Natural killer cell (primary cell): ENCODE data around the gene YBEY. TPM values are rescaled to one million over a fixed set of nuclear protein-coding genes. Genes with fewer than 3 reads are reported as not detected.

Experiments
- ATAC-seq, 3 donors: fragments of 150-1000 bp in 2 of 3; fragments of 200-7000 bp in 1 of 3; cut with Tn5 transposase; 1 replicate in 1 of 3; 2 replicates in 2 of 3; pipeline ENCODE4 v1.10.0; 2021; ENCODE audit warnings: mild to moderate bottlenecking in 2 of 3, moderate library complexity in 2 of 3
- DNase-seq, 2 donors: peaks; one replicate each; pipeline versions ENCODE4 v3.0.0 to v3.0.0-alpha.2; 2013 to 2021; ENCODE audit warnings: mixed read lengths in 1 of 2
- H3K27ac ChIP-seq: one replicate; pipeline ENCODE4 v1.5.1; 2013; ENCODE audit warnings: mild to moderate bottlenecking, low read length
- H3K27me3 ChIP-seq: one replicate; pipeline ENCODE4 v1.6.1; 2013; ENCODE audit warnings: low read length; ENCODE audit not compliant: control insufficient read depth, insufficient read depth
- H3K36me3 ChIP-seq: one replicate; pipeline ENCODE4 v1.6.1; 2013; ENCODE audit warnings: low read length; ENCODE audit not compliant: control insufficient read depth, insufficient read depth
- H3K4me1 ChIP-seq: one replicate; pipeline ENCODE4 v1.6.1; 2013; ENCODE audit warnings: low read length; ENCODE audit not compliant: control insufficient read depth, insufficient read depth
- H3K4me3 ChIP-seq: one replicate; pipeline ENCODE4 v1.5.1; 2013; ENCODE audit warnings: low read length
- H3K9me3 ChIP-seq: one replicate; pipeline ENCODE4 v1.6.1; 2013; ENCODE audit warnings: low read length; ENCODE audit not compliant: control insufficient read depth, insufficient read depth
- H3K27ac Mint-ChIP-seq, 2 donors: one replicate each; pipeline ENCODE4 v1.8.0; 2022; ENCODE audit warnings: mild to moderate bottlenecking in 2 of 2, mixed read lengths in 2 of 2, moderate library complexity in 1 of 2
- H3K27me3 Mint-ChIP-seq, 2 donors: one replicate each; pipeline ENCODE4 v1.8.0; 2022; ENCODE audit warnings: low read depth in 2 of 2, mixed read lengths in 2 of 2
- H3K36me3 Mint-ChIP-seq: one replicate; pipeline ENCODE4 v1.8.0; 2022; ENCODE audit warnings: mixed read lengths
- H3K4me1 Mint-ChIP-seq, 2 donors: one replicate each; pipeline ENCODE4 v1.8.0; 2022; ENCODE audit warnings: mixed read lengths in 2 of 2
- H3K4me3 Mint-ChIP-seq: one replicate; pipeline ENCODE4 v1.8.0; 2022; ENCODE audit warnings: mild to moderate bottlenecking, moderate library complexity, mixed read lengths
- H3K9me3 Mint-ChIP-seq, 2 donors: one replicate each; pipeline ENCODE4 v1.8.0; 2022; ENCODE audit warnings: mixed read lengths in 2 of 2
- CTCF ChIP-seq: fragments of 200-600 bp; IDR thresholded peaks from one replicate; pipeline ENCODE4 v1.8.0; 2022; ENCODE audit warnings: antibody characterized with exemption
- WGBS: methylation state at CpG from one replicate; pipeline ENCODE4 v1.1.7; 2013; ENCODE audit warnings: missing lambda C conversion rate; ENCODE audit not compliant: insufficient coverage; 5-methylcytosine and 5-hydroxymethylcytosine counted together
- intact Hi-C: fragments of 100-400 bp; cut with micrococcal nuclease; formaldehyde crosslinking; loops from one replicate; pipeline ENCODE4 v1.14.2; 2022
- total RNA-seq, 4 donors: library from RNA; stranded (reverse); fragments of 120-200 nt in 1 of 4; gene quantifications; one replicate each; pipeline versions ENCODE4 v1.2.3 to v1.2.4, GENCODE V29; 2013 to 2022

YBEY gene
- total RNA-seq, 3 donors from 2014 or later (not counting 1 experiment from before 2014, with no cell fraction given): 10.8 to 13.7 (median 12.7) TPM

- DNase-seq (peak; percentile 99), ATAC-seq (peak; percentile 83 to 93 (median 83))
- H3K4me3 Mint-ChIP-seq: peak within 1 kb of the TSS; percentile 97
- intact Hi-C loops: loop anchor here (2.0 to 10.0 kb wide), 3 partner anchors 37 to 131 kb away; partner anchors contain the start of genes DIP2A and YBEY
- no peaks in the 10 kb centered on the region for H3K9me3 Mint-ChIP-seq
- no peaks in the 10 kb centered on the region for H3K27me3 ChIP-seq
- no peaks in the 10 kb centered on the region for H3K9me3 ChIP-seq
- peaks cover 24 to 27% of the 10 kb centered on the region in 2 donors for H3K4me1 Mint-ChIP-seq
- no peak for TF ChIP-seq CTCF
- H3K36me3 ChIP-seq: no peaks in the 10 kb centered on the region
- peaks cover 20% of the 10 kb centered on the region for H3K4me1 ChIP-seq
- under 1% methylated on average over 76 of the region's 76 CpGs for WGBS
- peak within 1 kb of the TSS; percentile 92 to 96 for H3K27ac Mint-ChIP-seq
- peak within 1 kb of the TSS; percentile 100 for H3K4me3 ChIP-seq
- H3K27ac ChIP-seq: peak within 1 kb of the TSS; percentile 100
- no peaks in the 10 kb centered on the region for H3K27me3 Mint-ChIP-seq
- H3K36me3 Mint-ChIP-seq: no peaks in the 10 kb centered on the region
Measured at GRCh38 chr21:46323710-46324389, 37.7 kb downstream of the YBEY start, which contains the start of the genes C21orf58 and PCNT. Gene C21orf58 (minus strand): TSS chr21:46323870. CDS start chr21:46322738, 1,132 bp downstream. Gene PCNT (plus strand): TSS chr21:46324156. CDS start chr21:46324229, 73 bp downstream.

GRCh38 chr21:46324390-46325072, 38.4 kb downstream of the YBEY start:
- intact Hi-C loops: loop anchor here (2.0 to 10.0 kb wide), 3 partner anchors 38 to 130 kb away; partner anchors contain the start of genes DIP2A and YBEY
- WGBS: under 1% methylated on average over 98 of the region's 98 CpGs

GRCh38 chr21:46325073-46325912, 39.2 kb downstream of the YBEY start:
- peak overlapping the region; percentile 97 for H3K4me3 Mint-ChIP-seq
- Histone ChIP-seq H3K27ac (no peak overlapping the region), H3K4me1 (peaks cover 20% of the 10 kb centered on the region), H3K27me3 (no peaks in the 10 kb centered on the region), H3K9me3 (no peaks in the 10 kb centered on the region), H3K4me3 (peak overlapping the region; percentile 100), H3K36me3 (peaks cover 8% of the 10 kb centered on the region)
- peak overlapping the region; percentile 27 to 96 for H3K27ac Mint-ChIP-seq
- no peaks in the 10 kb centered on the region for H3K9me3 Mint-ChIP-seq
- ATAC-seq (no peak), DNase-seq (peak; percentile 27 to 60)
- H3K36me3 Mint-ChIP-seq: no peaks in the 10 kb centered on the region
- intact Hi-C loops: loop anchor here (2.0 to 10.0 kb wide), 2 partner anchors 38 to 130 kb away; partner anchors contain the start of genes DIP2A and YBEY
- H3K4me1 Mint-ChIP-seq: peaks cover 24 to 27% of the 10 kb centered on the region in 2 donors
- H3K27me3 Mint-ChIP-seq: no peaks in the 10 kb centered on the region
- TF ChIP-seq CTCF: no peak
- WGBS: 13% methylated on average over 43 of the region's 43 CpGs

More at GRCh38 chr21:46324390-46325072, 38.4 kb downstream of the YBEY start:
- peak; percentile 90 to 94 for DNase-seq
- H3K9me3 ChIP-seq: no peaks in the 10 kb centered on the region
- H3K27ac ChIP-seq: peak overlapping the region; percentile 100
- Mint-ChIP-seq H3K27me3 (no peaks in the 10 kb centered on the region), H3K4me1 (peaks cover 24 to 27% of the 10 kb centered on the region in 2 donors), H3K27ac (peak overlapping the region; percentile 92 to 96), H3K9me3 (no peaks in the 10 kb centered on the region), H3K4me3 (peak overlapping the region; percentile 97), H3K36me3 (no peaks in the 10 kb centered on the region)
- TF ChIP-seq CTCF: no peak
- H3K36me3 ChIP-seq: peaks cover 5% of the 10 kb centered on the region
- H3K27me3 ChIP-seq: no peaks in the 10 kb centered on the region
- H3K4me3 ChIP-seq: peak overlapping the region; percentile 100
- H3K4me1 ChIP-seq: peaks cover 20% of the 10 kb centered on the region
- peak; percentile 78 to 92 (median 81) for ATAC-seq
